ENCODE data around the gene PAQR4. TPM values are rescaled to one million over a fixed set of nuclear protein-coding genes. Genes with fewer than 3 reads are reported as not detected.
"Not testable (repeated sequence)": the region's sequence is repeated elsewhere in the genome, so short reads cannot be mapped to it uniquely, and the experiment has no call there.

The PAQR4 gene
- total RNA-seq, 3 donors from 2014 or later (not counting 1 experiment from before 2014, with no cell fraction given), result 2.9 to 4.4 (median 3.5) TPM

DNA sequence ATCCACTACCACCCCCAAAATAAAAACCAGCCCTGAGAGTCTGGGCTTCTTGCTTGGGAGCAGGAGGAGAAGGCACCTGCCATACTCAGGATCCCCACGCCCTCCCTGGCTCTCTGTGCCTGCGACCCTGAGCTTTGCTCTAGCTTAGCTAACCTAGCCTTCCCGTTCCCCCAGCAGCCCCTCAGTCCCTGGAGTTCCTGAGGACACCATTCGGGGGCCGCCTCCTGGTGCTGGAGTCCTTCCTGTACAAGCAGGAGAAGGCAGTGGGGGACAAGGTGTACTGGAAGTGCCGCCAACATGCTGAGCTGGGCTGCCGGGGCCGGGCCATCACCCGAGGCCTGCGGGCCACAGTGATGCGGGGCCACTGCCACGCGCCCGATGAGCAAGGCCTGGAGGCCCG is 38.9 kb upstream of the PAQR4 start:
- H3K4me3 Mint-ChIP-seq, result no peak overlapping the region
- intact Hi-C loops (cut with micrococcal nuclease), result no loop called here
- Histone ChIP-seq H3K36me3 (ENCODE audit: control insufficient read depth, insufficient read depth, low read length) (peaks cover 20% of the 10 kb centered on the region), H3K27me3 (ENCODE audit: control insufficient read depth, insufficient read depth, low read length) (no peaks in the 10 kb centered on the region), H3K4me3 (ENCODE audit: low read length) (no peak overlapping the region), H3K27ac (ENCODE audit: low read length) (no peak overlapping the region), H3K9me3 (ENCODE audit: control insufficient read depth, insufficient read depth, low read length) (no peaks in the 10 kb centered on the region), H3K4me1 (ENCODE audit: control insufficient read depth, insufficient read depth, low read length) (peaks cover 7% of the 10 kb centered on the region)
- peaks cover 6% of the 10 kb centered on the region for H3K36me3 Mint-ChIP-seq
- WGBS (ENCODE audit: insufficient coverage), result 95% methylated on average over 15 of the region's 15 CpGs
- no peaks in the 10 kb centered on the region for H3K27me3 Mint-ChIP-seq (ENCODE audit: low read depth in 2 of 2)
- DNase-seq (no peak), ATAC-seq (no peak)
- H3K9me3 Mint-ChIP-seq, result no peaks in the 10 kb centered on the region
- H3K27ac Mint-ChIP-seq, result no peak overlapping the region
- TF ChIP-seq, protein P1, sequence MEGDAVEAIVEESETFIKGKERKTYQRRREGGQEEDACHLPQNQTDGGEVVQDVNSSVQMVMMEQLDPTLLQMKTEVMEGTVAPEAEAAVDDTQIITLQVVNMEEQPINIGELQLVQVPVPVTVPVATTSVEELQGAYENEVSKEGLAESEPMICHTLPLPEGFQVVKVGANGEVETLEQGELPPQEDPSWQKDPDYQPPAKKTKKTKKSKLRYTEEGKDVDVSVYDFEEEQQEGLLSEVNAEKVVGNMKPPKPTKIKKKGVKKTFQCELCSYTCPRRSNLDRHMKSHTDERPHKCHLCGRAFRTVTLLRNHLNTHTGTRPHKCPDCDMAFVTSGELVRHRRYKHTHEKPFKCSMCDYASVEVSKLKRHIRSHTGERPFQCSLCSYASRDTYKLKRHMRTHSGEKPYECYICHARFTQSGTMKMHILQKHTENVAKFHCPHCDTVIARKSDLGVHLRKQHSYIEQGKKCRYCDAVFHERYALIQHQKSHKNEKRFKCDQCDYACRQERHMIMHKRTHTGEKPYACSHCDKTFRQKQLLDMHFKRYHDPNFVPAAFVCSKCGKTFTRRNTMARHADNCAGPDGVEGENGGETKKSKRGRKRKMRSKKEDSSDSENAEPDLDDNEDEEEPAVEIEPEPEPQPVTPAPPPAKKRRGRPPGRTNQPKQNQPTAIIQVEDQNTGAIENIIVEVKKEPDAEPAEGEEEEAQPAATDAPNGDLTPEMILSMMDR (IDR thresholded peaks at IDR 0.05), result no peak
- peaks cover 15 to 16% of the 10 kb centered on the region in 2 donors for H3K4me1 Mint-ChIP-seq

DNA sequence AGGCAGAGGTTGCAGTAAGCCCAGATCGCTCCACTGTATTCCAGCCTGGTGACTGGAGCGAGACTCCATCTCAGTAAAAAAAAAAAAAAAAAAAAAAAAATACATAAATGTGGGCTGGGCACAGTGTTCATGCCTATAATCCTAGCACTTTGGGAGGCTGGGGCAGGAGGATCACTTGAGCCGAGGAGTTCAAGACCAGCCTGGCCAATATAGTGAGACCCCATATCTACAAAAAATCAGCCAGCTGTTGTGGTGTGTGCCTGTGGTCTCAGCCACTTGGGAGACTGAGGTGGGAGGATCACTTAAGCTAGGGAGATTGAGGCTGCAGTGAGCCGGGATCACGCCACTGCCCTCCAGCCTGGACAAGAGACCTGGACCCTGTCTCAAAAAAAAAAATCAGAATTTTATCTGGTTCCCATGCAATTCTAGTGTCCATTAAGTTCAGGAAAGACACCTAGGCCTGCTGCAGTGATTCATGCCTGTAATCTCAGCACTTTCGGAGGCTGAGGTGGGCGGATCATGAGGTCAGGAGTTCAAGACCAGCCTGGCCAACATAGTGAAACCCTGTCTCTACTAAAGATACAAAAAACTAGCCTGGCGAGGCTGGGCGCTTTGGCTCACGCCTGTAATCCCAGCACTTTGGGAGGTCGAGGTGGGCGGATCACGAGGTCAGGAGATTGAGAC is 37.8 kb upstream of the PAQR4 start:
- WGBS (ENCODE audit: insufficient coverage), result 89% methylated on average over 11 of the region's 13 CpGs
- H3K27me3 Mint-ChIP-seq (ENCODE audit: low read depth in 2 of 2); H3K27me3 ChIP-seq (ENCODE audit: control insufficient read depth, insufficient read depth, low read length); H3K36me3 Mint-ChIP-seq; ATAC-seq; DNase-seq; H3K9me3 Mint-ChIP-seq; H3K4me1 ChIP-seq (ENCODE audit: control insufficient read depth, insufficient read depth, low read length); H3K27ac ChIP-seq (ENCODE audit: low read length); intact Hi-C loops (cut with micrococcal nuclease); H3K4me3 ChIP-seq (ENCODE audit: low read length); H3K4me3 Mint-ChIP-seq; H3K27ac Mint-ChIP-seq; H3K9me3 ChIP-seq (ENCODE audit: control insufficient read depth, insufficient read depth, low read length): not testable (repeated sequence)
- H3K36me3 ChIP-seq (ENCODE audit: control insufficient read depth, insufficient read depth, low read length), result peaks cover 21% of the 10 kb centered on the region
- H3K4me1 Mint-ChIP-seq, result peaks cover 10 to 15% of the 10 kb centered on the region in 2 donors

DNA sequence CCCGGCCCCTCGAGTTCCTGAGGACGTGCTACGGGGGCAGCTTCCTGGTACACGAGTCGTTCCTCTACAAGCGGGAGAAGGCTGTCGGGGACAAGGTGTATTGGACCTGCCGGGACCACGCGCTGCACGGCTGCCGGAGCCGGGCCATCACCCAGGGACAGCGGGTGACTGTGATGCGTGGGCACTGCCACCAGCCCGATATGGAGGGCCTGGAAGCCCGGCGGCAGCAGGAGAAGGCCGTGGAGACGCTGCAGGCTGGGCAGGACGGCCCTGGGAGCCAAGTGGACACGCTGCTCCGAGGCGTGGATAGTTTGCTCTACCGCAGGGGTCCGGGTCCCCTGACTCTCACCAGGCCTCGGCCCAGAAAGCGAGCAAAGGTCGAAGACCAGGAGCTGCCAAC is 36.0 kb upstream of the PAQR4 start:
- Histone ChIP-seq H3K9me3 (ENCODE audit: control insufficient read depth, insufficient read depth, low read length) (no peaks in the 10 kb centered on the region), H3K27me3 (ENCODE audit: control insufficient read depth, insufficient read depth, low read length) (no peaks in the 10 kb centered on the region), H3K4me3 (ENCODE audit: low read length) (no peak overlapping the region), H3K27ac (ENCODE audit: low read length) (no peak overlapping the region), H3K4me1 (ENCODE audit: control insufficient read depth, insufficient read depth, low read length) (no peaks in the 10 kb centered on the region), H3K36me3 (ENCODE audit: control insufficient read depth, insufficient read depth, low read length) (peaks cover 34% of the 10 kb centered on the region)
- H3K27me3 Mint-ChIP-seq (ENCODE audit: low read depth in 2 of 2), result no peaks in the 10 kb centered on the region
- DNase-seq, result no peak
- H3K4me3 Mint-ChIP-seq, result no peak overlapping the region
- intact Hi-C loops (cut with micrococcal nuclease), result no loop called here
- TF ChIP-seq, protein P1 (IDR thresholded peaks at IDR 0.05), result no peak
- peaks cover 6% of the 10 kb centered on the region for H3K36me3 Mint-ChIP-seq
- H3K4me1 Mint-ChIP-seq, result peaks cover 0 to 5% of the 10 kb centered on the region in 2 donors
- no peak overlapping the region for H3K27ac Mint-ChIP-seq
- WGBS (ENCODE audit: insufficient coverage), result 97% methylated on average over 30 of the region's 30 CpGs
- no peak for ATAC-seq
- H3K9me3 Mint-ChIP-seq, result no peaks in the 10 kb centered on the region

DNA sequence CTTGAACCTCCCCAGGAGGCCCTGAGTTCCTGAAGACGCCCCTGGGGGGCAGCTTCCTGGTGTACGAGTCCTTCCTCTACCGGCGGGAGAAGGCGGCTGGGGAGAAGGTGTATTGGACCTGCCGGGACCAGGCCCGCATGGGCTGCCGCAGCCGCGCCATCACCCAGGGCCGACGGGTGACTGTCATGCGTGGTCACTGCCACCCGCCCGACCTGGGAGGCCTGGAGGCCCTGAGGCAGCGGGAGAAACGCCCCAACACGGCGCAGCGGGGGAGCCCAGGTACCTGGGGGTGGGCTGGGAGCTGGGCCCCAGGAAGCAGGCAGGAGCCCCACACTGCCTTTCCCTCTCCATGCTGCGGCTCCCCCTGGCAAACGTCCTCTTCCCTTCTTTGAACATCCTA is 35.4 kb upstream of the PAQR4 start:
- peaks cover 6% of the 10 kb centered on the region for H3K36me3 Mint-ChIP-seq
- H3K36me3 ChIP-seq (ENCODE audit: control insufficient read depth, insufficient read depth, low read length), result peaks cover 37% of the 10 kb centered on the region

More for the DNA sequence above, 35.4 kb upstream of the PAQR4 start:
- Mint-ChIP-seq H3K4me3 (no peak overlapping the region), H3K27ac (no peak overlapping the region), H3K4me1 (peaks cover 0 to 5% of the 10 kb centered on the region in 2 donors), H3K9me3 (no peaks in the 10 kb centered on the region), H3K27me3 (ENCODE audit: low read depth in 2 of 2) (no peaks in the 10 kb centered on the region)
- Histone ChIP-seq H3K4me3 (ENCODE audit: low read length) (no peak overlapping the region), H3K4me1 (ENCODE audit: control insufficient read depth, insufficient read depth, low read length) (no peaks in the 10 kb centered on the region), H3K27me3 (ENCODE audit: control insufficient read depth, insufficient read depth, low read length) (no peaks in the 10 kb centered on the region), H3K9me3 (ENCODE audit: control insufficient read depth, insufficient read depth, low read length) (no peaks in the 10 kb centered on the region), H3K27ac (ENCODE audit: low read length) (no peak overlapping the region)
- intact Hi-C loops (cut with micrococcal nuclease), result no loop called here
- ATAC-seq (no peak), DNase-seq (no peak)
- TF ChIP-seq, protein P1 (IDR thresholded peaks at IDR 0.05), result no peak
- WGBS (ENCODE audit: insufficient coverage), result 92% methylated on average over 22 of the region's 22 CpGs

Measured in natural killer cell (primary cell).